HCT116 (cell line): Measurements from ENCODE around the gene OR1N1. TPM values are rescaled to one million over a fixed set of nuclear protein-coding genes. Genes with fewer than 3 reads are reported as not detected.

Experiments used
- ATAC-seq: fragments of 200-7000 bp; cut with Tn5 transposase; 2 replicates; pipeline ENCODE4 v1.9.1; 2020; ENCODE audit warnings: mild to moderate bottlenecking, moderate library complexity
- BruUV-seq: library from RNA; stranded (reverse); fragments of 400-500 nt; replicated peaks from 2 replicates; lab custom pipeline; 2021; lab: Mats Ljungman, UMichigan
- CTCF ChIA-PET: fragments of 300-600 bp; sonication (Branson Sonifier 250); formaldehyde crosslinking; loops from one replicate; lab custom pipeline; 2021; ENCODE audit warnings: antibody characterized with exemption; lab: Charles Lee
- POLR2A ChIA-PET: fragments of 300-600, 350-600 bp; sonication (Branson Sonifier 250); formaldehyde crosslinking; loops from one replicate; lab custom pipeline; 2021; ENCODE audit warnings: antibody characterized with exemption; lab: Charles Lee
- RAD21 ChIA-PET, 2 experiments: fragments of 300-600 bp; sonication (Branson Sonifier 250); formaldehyde crosslinking; loops; one replicate each; lab custom pipeline; 2023; ENCODE audit warnings: low total read pairs in 2 of 2; ENCODE audit not compliant: uncharacterized antibody in 2 of 2, unreplicated experiment in 2 of 2, low non-redundant PET in 1 of 2; lab: Charles Lee
- DNase-seq: peaks from one replicate; pipeline ENCODE4 v3.0.0-alpha.2; 2010; ENCODE audit warnings: low read depth, low spot score
- H2AFZ ChIP-seq: fragments of 200-600 bp; shearing (Covaris generic), sonication (generic); 2 replicates; pipeline ENCODE4 v1.6.1; 2017; ENCODE audit warnings: low read depth, mixed run types, mixed read lengths, antibody characterized with exemption, low read length; ENCODE audit not compliant: poor library complexity, severe bottlenecking
- H3K27ac ChIP-seq: 2 replicates; pipeline ENCODE4 v1.5.1; 2012; ENCODE audit warnings: low read depth, low read length
- H3K27me3 ChIP-seq: fragments of 200-600 bp; sonication (generic); 2 replicates; pipeline ENCODE4 v1.6.1; 2016; ENCODE audit warnings: mixed run types, low read length, mixed read lengths; ENCODE audit not compliant: insufficient read depth
- H3K36me3 ChIP-seq, 2 experiments: fragments of 200-500 bp in 1 of 2; fragments of 200-600 bp in 1 of 2; sonication (Bioruptor generic) in 1 of 2; sonication (generic) in 1 of 2; 2 replicates each; pipeline versions ENCODE4 v1.5.1 to v1.6.1; 2014 to 2016; ENCODE audit warnings: low read length in 2 of 2, inconsistent platforms in 1 of 2, mixed read lengths in 1 of 2, mixed run types in 1 of 2; ENCODE audit not compliant: insufficient read depth in 2 of 2, control insufficient read depth in 1 of 2
- H3K4me1 ChIP-seq, 2 experiments: fragments of 200-600 bp in 1 of 2; sonication (generic) in 1 of 2; 2 replicates each; pipeline versions ENCODE4 v1.5.1 to v1.6.1; 2012 to 2017; ENCODE audit warnings: low read length in 2 of 2, inconsistent platforms in 1 of 2, mild to moderate bottlenecking in 1 of 2, mixed read lengths in 1 of 2, mixed run types in 1 of 2, moderate library complexity in 1 of 2; ENCODE audit not compliant: insufficient read depth in 2 of 2, control insufficient read depth in 1 of 2
- H3K4me2 ChIP-seq: fragments of 200-600 bp; sonication (generic); 2 replicates; pipeline ENCODE4 v1.6.1; 2017; ENCODE audit warnings: mixed run types, low read length, mixed read lengths
- H3K4me3 ChIP-seq, 2 experiments: fragments of 200-600 bp in 1 of 2; sonication (generic) in 1 of 2; replicated peaks in 1 of 2; 2 replicates each; pipeline ENCODE4 v1.5.1; 2011 to 2016; ENCODE audit warnings: low read length in 2 of 2, control low read depth in 1 of 2, low read depth in 1 of 2, mild to moderate bottlenecking in 1 of 2, mixed read lengths in 1 of 2, mixed run types in 1 of 2
- H3K79me2 ChIP-seq: fragments of 200-600 bp; sonication (generic); 2 replicates; pipeline ENCODE4 v1.6.1; 2017; ENCODE audit warnings: mild to moderate bottlenecking, mixed run types, low read length, moderate library complexity, mixed read lengths; ENCODE audit not compliant: insufficient read depth
- H3K9ac ChIP-seq: fragments of 200-600 bp; sonication (generic); 2 replicates; pipeline ENCODE4 v1.6.1; 2016; ENCODE audit warnings: low read length, mixed read lengths
- H3K9me2 ChIP-seq: fragments of 200-600 bp; sonication (generic), shearing (Covaris generic); 2 replicates; pipeline ENCODE4 v1.6.1; 2017; ENCODE audit warnings: mixed run types, mild to moderate bottlenecking, moderate library complexity; ENCODE audit not compliant: insufficient read depth
- H3K9me3 ChIP-seq, 2 experiments: fragments of 200-500 bp in 1 of 2; fragments of 200-600 bp in 1 of 2; sonication (Bioruptor generic) in 1 of 2; sonication (generic) in 1 of 2; 2 replicates each; pipeline ENCODE4 v1.6.1; 2014 to 2017; ENCODE audit warnings: low read length in 2 of 2, mixed read lengths in 2 of 2, inconsistent platforms in 1 of 2, low read depth in 1 of 2, mild to moderate bottlenecking in 1 of 2, mixed run types in 1 of 2, moderate library complexity in 1 of 2; ENCODE audit not compliant: control insufficient read depth in 1 of 2, insufficient read depth in 1 of 2
- H4K20me1 ChIP-seq: fragments of 200-600 bp; sonication (generic), shearing (Covaris generic); 2 replicates; pipeline ENCODE4 v1.6.1; 2017; ENCODE audit warnings: mixed run types, mild to moderate bottlenecking, moderate library complexity; ENCODE audit not compliant: insufficient read depth
- CBX3 ChIP-seq: IDR thresholded peaks from 2 replicates; pipeline ENCODE4 v1.6.1; 2012; ENCODE audit warnings: low read depth
- CEBPB ChIP-seq: IDR thresholded peaks from 2 replicates; pipeline ENCODE4 v1.6.1; 2012; ENCODE audit warnings: low read depth
- EGR1 ChIP-seq: IDR thresholded peaks from 2 replicates; pipeline ENCODE4 v1.6.1; 2012; ENCODE audit warnings: low read depth
- ELF1 ChIP-seq: IDR thresholded peaks from 2 replicates; pipeline ENCODE4 v1.6.1; 2012; ENCODE audit warnings: low read depth, borderline replicate concordance
- POLR2A ChIP-seq: IDR thresholded peaks from 2 replicates; pipeline ENCODE4 v1.7.0; 2011; ENCODE audit warnings: borderline replicate concordance; ENCODE audit not compliant: insufficient read depth, insufficient read length; ENCODE audit errors: extremely low read depth
- POLR2AphosphoS5 ChIP-seq: IDR thresholded peaks from 2 replicates; pipeline ENCODE4 v1.6.1; 2011; ENCODE audit warnings: mild to moderate bottlenecking, low read depth, low read length, moderate library complexity
- SIN3A ChIP-seq: IDR thresholded peaks from 2 replicates; pipeline ENCODE4 v1.6.1; 2012; ENCODE audit warnings: low read depth
- SP1 ChIP-seq: IDR thresholded peaks from 2 replicates; pipeline ENCODE4 v1.6.1; 2012; ENCODE audit warnings: low read depth
- SRF ChIP-seq: IDR thresholded peaks from 2 replicates; pipeline ENCODE4 v1.6.1; 2012; ENCODE audit warnings: low read depth
- YY1 ChIP-seq: IDR thresholded peaks from 2 replicates; pipeline ENCODE4 v1.6.1; 2011; ENCODE audit warnings: low read length, low read depth, moderate library complexity, mild to moderate bottlenecking; ENCODE audit not compliant: insufficient replicate concordance; ENCODE audit errors: extremely low read depth
- ZFX ChIP-seq: fragments of 450-650 bp; IDR thresholded peaks from 2 replicates; pipeline ENCODE4 v1.6.1; 2017
- intact Hi-C: fragments of 100-400 bp; cut with micrococcal nuclease; formaldehyde crosslinking; loops from 2 replicates; pipeline ENCODE4 v1.10.0; 2022
- total RNA-seq: library from RNA; stranded (reverse); gene quantifications from one replicate; pipeline ENCODE4 v1.2.1, GENCODE V29; 2021; ENCODE audit not compliant: unreplicated experiment
- TF ChIP-seq, protein P1 (sequence below): IDR thresholded peaks from 2 replicates; pipeline ENCODE4 v1.6.1; 2012
- TF ChIP-seq, protein P2 (sequence below): IDR thresholded peaks from 2 replicates; pipeline ENCODE4 v1.6.1; 2011; ENCODE audit warnings: mild to moderate bottlenecking, low read length, moderate library complexity; ENCODE audit not compliant: insufficient replicate concordance; ENCODE audit errors: extremely low read depth
- TF ChIP-seq, protein P3 (sequence below): IDR thresholded peaks from 2 replicates; pipeline ENCODE4 v1.6.1; 2012; ENCODE audit warnings: low read depth

The OR1N1 gene
- total RNA-seq, 1 experiment from 2014 or later, result not detected

DNA sequence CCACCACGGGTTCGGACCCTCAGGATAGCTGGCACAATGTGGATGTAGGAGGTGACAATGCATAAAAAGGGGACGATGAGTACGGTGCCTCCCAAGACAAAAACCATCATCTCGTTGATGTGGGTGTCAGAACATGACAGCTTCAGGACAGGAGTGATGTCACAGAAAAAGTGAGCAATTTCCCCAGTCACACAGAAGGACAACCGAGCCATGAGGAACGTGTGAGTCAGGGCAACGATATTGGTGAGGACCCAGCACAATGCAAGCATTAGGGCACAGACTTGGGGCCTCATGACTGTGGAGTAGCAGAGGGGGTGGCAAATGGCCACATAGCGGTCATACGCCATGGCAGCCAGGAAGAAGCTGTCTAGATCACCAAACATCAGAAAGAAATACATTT lies 491 bp downstream of the OR1N1 start (continued):
- no peak for TF ChIP-seq SRF
- TF ChIP-seq, protein P1, sequence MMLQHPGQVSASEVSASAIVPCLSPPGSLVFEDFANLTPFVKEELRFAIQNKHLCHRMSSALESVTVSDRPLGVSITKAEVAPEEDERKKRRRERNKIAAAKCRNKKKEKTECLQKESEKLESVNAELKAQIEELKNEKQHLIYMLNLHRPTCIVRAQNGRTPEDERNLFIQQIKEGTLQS, result no peak
- no peak for TF ChIP-seq EGR1
- no peak for TF ChIP-seq ELF1
- TF ChIP-seq ZFX, result no peak
- no peak for TF ChIP-seq SIN3A
- no peak for TF ChIP-seq CBX3

DNA sequence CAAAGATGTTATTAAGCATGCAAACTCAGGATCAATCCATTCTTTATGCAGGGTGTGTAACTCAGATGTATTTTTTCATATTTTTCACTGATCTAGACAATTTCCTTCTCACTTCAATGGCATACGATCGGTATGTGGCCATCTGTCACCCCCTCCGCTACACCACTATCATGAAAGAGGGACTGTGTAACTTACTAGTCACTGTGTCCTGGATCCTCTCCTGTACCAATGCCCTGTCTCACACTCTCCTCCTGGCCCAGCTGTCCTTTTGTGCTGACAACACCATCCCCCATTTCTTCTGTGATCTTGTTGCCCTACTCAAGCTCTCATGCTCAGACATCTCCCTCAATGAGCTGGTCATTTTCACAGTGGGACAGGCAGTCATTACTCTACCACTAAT lies 7.7 kb downstream of the OR1N1 start:
- intact Hi-C loops, result no loop called here
- RAD21 ChIA-PET, result no interaction called here
- ATAC-seq (no peak), DNase-seq (no peak)
- Histone ChIP-seq H3K27ac (no peak overlapping the region), H3K9me2 (no peaks in the 10 kb centered on the region), H4K20me1 (no peaks in the 10 kb centered on the region), H3K4me2 (no peak overlapping the region), H3K4me3 (no peak overlapping the region), H3K79me2 (no peaks in the 10 kb centered on the region), H3K9me3 (no peaks in the 10 kb centered on the region), H3K27me3 (peaks cover 58% of the 10 kb centered on the region), H2AFZ (no peak overlapping the region), H3K36me3 (no peaks in the 10 kb centered on the region), H3K9ac (no peak overlapping the region), H3K4me1 (no peaks in the 10 kb centered on the region)
- TF ChIP-seq, protein P1, result no peak
- TF ChIP-seq POLR2AphosphoS5 (no peak), POLR2A (no peak), CEBPB (no peak), YY1 (no peak), SP1 (no peak), ZFX (no peak)
- TF ChIP-seq, protein P2, sequence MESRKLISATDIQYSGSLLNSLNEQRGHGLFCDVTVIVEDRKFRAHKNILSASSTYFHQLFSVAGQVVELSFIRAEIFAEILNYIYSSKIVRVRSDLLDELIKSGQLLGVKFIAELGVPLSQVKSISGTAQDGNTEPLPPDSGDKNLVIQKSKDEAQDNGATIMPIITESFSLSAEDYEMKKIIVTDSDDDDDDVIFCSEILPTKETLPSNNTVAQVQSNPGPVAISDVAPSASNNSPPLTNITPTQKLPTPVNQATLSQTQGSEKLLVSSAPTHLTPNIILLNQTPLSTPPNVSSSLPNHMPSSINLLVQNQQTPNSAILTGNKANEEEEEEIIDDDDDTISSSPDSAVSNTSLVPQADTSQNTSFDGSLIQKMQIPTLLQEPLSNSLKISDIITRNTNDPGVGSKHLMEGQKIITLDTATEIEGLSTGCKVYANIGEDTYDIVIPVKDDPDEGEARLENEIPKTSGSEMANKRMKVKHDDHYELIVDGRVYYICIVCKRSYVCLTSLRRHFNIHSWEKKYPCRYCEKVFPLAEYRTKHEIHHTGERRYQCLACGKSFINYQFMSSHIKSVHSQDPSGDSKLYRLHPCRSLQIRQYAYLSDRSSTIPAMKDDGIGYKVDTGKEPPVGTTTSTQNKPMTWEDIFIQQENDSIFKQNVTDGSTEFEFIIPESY, result no peak
- TF ChIP-seq, protein P3, sequence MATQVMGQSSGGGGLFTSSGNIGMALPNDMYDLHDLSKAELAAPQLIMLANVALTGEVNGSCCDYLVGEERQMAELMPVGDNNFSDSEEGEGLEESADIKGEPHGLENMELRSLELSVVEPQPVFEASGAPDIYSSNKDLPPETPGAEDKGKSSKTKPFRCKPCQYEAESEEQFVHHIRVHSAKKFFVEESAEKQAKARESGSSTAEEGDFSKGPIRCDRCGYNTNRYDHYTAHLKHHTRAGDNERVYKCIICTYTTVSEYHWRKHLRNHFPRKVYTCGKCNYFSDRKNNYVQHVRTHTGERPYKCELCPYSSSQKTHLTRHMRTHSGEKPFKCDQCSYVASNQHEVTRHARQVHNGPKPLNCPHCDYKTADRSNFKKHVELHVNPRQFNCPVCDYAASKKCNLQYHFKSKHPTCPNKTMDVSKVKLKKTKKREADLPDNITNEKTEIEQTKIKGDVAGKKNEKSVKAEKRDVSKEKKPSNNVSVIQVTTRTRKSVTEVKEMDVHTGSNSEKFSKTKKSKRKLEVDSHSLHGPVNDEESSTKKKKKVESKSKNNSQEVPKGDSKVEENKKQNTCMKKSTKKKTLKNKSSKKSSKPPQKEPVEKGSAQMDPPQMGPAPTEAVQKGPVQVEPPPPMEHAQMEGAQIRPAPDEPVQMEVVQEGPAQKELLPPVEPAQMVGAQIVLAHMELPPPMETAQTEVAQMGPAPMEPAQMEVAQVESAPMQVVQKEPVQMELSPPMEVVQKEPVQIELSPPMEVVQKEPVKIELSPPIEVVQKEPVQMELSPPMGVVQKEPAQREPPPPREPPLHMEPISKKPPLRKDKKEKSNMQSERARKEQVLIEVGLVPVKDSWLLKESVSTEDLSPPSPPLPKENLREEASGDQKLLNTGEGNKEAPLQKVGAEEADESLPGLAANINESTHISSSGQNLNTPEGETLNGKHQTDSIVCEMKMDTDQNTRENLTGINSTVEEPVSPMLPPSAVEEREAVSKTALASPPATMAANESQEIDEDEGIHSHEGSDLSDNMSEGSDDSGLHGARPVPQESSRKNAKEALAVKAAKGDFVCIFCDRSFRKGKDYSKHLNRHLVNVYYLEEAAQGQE, result no peak
- no TSS peak for BruUV-seq
- POLR2A ChIA-PET, result no interaction called here
- CTCF ChIA-PET, result no interaction called here
